GM19395 (cell line): ENCODE data around the gene GPC3.
A peak's percentile ranks its signal among the peaks of the same experiment; 100 is the strongest.
"Not testable (repeated sequence)": the region's sequence is repeated elsewhere in the genome, so short reads cannot be mapped to it uniquely, and the experiment has no call there.

Source experiments
- ATAC-seq: cut with Tn5 transposase; IDR thresholded peaks from one replicate; pipeline ENCODE4 v1.9.1; 2021; ENCODE audit warnings: mild to moderate bottlenecking, moderate library complexity; ENCODE audit not compliant: unreplicated experiment

Gene GPC3

DNA sequence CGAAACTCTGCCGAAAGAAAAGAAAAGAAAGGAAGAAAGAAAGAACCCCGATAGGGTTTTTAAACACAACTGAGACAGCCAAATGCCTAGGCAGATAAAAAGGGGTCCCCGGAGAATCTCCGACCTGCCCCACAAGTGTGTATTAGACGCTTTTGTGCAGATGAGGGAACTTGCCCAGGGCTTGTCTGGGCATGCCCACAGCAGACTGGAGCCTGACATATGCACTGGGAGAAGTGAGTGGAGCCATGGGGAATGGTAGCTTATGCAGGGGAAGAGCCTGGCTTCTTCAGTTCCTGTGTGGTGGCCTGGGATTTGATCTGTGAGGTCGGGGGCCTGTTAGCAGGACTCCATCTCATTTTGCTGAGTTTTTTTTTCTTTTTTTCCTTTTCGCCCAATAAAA lies 199.0 kb downstream of the GPC3 start:
- no peak for ATAC-seq

DNA sequence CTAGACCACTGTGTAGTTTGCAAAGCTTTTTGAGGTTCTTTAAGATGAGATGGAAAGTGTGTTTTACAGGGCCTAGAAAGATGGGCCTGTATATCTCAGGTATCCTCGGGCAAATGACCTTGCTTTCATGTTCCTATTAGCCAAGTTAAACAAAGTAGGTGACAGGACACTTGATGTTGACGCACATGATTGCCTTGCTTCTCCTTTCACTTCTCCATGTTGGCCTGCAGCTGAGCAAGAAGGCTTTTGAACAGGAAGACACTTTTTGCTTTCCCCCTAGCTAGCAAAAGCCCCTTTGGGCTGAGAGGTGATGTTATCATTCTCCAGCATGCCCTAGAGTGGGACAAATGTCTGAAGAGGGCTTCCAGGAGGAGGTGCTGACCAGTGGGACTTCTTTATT lies 202.1 kb downstream of the GPC3 start:
- peak; percentile 77 for ATAC-seq

DNA sequence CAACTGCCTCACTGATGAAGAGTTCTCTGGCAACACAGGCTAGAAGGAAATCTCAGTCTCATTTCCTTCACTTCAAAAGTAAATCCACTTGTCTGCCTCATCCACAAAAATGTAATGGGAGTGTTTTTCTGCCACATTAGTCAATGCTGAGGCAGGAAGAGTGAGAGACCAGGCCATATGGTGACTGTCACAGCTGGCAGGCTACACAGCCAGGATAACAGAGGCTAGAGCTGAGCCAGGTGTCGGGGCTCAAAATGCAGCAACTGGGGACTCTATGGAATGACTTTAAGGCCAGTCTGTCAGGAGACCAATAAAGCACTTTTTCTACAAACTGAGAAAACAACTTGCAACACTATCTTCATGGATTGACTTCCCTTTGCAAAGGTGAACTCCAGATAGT lies 204.2 kb downstream of the GPC3 start:
- ATAC-seq = no peak

DNA sequence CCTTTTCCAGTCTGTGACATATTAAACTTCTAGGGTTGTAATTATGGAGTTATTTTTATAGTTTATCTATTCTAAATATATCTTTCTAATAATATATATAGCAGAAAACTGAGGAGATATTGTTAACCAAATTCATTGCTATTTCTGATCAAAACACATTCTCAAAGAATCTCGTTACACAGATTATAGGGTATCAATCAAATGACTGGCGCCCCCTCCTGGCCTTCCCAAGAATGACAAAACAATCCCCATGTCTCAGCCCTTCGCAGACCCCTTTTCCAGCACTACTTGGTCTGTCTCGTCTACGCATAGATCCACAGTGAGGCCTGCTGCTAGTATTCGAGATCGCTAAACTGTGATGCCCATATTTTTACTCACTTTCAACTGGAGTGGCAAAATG lies 209.3 kb downstream of the GPC3 start:
- ATAC-seq = no peak

- ATAC-seq = no peak
Measured at GRCh38 chrX:133774807-133775206, 210.6 kb downstream of the GPC3 start.

DNA sequence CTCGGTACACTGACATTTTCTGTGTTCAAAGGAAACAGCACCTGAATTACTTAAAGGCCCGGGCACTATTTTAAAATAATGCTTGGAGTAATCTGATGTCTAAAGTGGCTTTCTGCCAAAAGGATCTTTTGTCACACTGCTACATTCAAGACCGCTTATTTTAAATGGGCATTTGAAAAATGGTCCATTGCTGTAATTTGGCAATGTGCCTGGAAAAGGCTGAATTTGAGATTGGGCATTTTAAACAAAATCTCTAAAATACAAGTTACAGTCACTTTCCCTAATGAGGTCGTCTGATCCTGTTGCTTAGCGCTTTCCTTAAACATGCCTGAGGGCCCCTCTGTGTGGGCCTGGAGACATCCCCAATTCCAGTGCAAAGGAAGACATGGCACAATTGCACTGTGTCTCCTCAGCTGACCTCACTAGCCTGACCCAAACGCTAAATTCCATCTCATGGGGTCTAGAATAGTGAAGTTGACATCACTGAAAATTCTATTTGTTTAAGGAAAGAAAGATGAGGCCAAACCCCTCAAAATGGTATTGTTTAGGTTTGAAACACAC lies 214.2 kb downstream of the GPC3 start:
- no peak for ATAC-seq

DNA sequence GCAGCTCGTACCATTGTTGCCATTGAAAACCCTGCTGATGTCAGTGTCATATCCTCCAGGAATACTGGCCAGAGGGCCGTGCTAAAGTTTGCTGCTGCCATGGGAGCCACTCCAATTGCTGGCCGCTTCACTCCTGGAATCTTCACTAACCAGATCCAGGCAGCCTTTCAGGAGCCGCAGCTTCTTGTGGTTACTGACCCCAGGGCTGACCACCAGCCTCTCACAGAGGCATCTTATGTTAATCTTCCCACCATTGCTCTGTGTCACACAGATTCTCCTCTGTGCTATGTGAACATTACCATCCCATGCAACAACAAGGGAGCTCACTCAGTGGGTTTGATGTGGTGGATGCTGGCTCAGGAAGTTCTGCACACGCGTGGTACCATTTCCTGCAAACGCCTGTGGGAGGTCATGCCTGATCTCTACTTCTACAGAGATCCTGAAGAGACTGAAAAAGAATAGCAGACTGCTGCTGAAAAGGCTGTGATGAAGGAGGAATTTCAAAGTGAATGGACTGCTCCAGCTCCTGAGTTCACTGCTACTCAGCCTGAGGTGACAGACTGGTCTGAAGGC lies 222.3 kb downstream of the GPC3 start:
- not testable (repeated sequence) for ATAC-seq

GRCh38 chrX:133754657-133755056 lies 230.7 kb downstream of the GPC3 start:
- ATAC-seq = no peak

DNA sequence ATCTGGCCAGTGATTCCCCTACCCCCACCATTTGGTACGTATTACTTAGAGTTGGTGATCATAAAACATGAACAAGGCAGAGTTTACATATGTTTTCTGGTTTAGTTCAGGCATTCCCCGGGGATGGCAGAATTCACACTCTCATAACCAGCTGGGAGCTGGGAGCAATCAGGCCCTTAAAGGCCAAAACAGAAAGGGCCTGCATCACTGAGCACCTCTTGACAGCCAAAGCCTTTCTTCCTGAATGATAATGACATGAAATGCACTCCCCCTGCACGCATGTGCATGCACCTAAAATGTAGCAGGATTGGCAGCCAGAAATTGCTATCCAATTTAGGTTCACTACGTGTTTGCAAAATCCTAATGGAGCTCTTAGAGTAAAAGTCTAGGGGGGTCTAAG lies 235.4 kb downstream of the GPC3 start:
- ATAC-seq = no peak

- ATAC-seq = no peak
Measured at GRCh38 chrX:133749370-133749769, 236.0 kb downstream of the GPC3 start.

- no peak for ATAC-seq
Measured at GRCh38 chrX:133747196-133747595, 238.2 kb downstream of the GPC3 start.

DNA sequence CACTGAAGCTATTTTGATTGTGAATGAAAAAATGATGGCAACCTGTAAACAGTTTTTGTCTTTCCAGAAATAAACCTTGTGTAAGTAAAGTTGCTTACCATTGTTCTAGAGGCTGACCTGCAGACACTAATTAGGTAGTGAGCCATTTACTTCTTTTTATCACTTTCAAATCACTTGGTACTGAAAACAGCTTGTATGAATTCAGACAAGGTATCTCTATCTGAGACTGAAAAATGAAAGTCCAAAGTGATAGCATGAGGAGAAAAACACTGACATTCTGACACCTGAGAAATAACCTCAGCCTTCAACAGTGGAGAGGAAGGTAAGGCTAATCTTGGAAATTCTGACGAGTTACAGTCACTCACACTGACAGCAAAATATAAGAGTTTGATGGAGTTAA lies 238.8 kb downstream of the GPC3 start:
- ATAC-seq = no peak

DNA sequence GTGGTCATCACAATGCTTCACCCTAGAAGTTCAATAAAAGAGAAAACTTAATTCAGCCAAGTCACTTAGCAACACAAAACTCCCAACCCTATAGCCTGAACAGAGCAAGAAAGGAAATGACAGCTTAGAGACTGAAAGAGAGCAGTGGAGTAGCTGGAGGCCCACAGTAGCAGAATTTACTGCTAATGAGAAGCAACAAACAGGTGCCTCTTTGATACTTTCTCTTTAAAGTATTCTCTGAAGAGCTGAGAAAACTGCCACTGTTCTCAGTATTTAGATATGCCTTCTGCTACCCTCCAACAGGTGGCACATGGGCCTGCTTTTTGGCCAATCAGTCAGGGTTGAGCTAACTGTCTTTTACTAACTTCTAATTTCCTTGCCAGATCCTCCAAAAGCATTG lies 240.0 kb downstream of the GPC3 start:
- peak; percentile 73 for ATAC-seq

GRCh38 chrX:133742602-133743305 lies 242.6 kb downstream of the GPC3 start:
- no peak for ATAC-seq

DNA sequence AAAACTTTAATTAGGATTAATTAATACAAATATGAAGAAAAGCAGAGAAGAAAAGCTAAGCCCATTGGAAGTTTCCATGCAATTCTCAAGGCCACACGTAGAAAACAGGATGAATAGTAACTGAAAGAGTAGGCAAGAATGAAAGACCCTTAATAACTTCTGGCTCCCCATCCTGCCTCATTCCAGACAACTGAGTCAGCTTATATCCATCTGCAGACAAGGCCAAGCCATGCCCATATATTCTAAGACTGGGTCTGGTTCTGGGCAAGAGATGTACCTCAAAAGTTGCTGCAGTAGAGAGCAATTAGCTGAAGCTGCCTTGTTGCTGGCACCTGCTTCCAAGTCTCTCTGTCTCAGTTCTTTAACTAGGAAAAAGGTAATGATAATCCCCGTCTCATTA lies 244.1 kb downstream of the GPC3 start:
- ATAC-seq = no peak

GRCh38 chrX:133726642-133727041 lies 258.8 kb downstream of the GPC3 start:
- ATAC-seq = no peak

GRCh38 chrX:133726211-133726630 lies 259.2 kb downstream of the GPC3 start:
- no peak for ATAC-seq

- no peak for ATAC-seq
Measured at GRCh38 chrX:133723930-133724329, 261.5 kb downstream of the GPC3 start.

DNA sequence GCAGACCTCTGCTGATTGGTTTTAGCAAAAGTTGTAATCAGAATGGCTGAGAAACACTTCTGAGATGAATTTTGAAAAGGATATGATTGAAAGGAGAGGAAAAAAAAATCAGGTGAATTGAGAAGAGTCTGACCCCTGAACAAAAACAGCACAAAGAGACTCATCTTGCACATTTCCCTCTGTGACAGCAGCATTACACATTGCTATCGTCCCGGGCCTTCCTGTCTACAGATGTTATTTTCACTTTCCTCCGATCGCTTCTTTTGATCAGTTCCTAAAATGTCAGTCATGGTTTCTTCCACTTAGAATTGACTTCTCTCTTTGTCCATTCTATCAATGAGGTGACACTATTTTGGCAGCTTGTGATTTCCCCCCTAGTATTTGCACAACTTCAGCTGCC lies 262.6 kb downstream of the GPC3 start:
- no peak for ATAC-seq

DNA sequence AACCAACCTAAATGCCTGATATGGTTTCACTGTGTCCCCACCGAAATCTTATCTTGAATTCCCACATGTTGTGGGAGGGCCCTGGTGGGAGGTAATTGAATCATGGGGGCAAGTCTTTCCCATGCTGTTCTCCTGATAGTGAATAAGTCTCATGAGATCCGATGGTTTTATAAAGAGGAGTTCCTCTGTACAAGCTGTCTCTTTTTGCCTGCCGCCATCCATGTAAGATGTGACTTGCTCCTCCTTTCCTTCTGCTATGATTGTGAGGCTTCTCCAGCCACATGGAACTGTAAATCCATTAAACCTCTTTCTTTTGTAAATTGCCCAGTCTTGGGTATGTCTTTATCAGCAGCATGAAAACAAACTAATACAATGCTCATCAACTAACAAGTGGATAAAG lies 265.1 kb downstream of the GPC3 start:
- not testable (repeated sequence) for ATAC-seq

DNA sequence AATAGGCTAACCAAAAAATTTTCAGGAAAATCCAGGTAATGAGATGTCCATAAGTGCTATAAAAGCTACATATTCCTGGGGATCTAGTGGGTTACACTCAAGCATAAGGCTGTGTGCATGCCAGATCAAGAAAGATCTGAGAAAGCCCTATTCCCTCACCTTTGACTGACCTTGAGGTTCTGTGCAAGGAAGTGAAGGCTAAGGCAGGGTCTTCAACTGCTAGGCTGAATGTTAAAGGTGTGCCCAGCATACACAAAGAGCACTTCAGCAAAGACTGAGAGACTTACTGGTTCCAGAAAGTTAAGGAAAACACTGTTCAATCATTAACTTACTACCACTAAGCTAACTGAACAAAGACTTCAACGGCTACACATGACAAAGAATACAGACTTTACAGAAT lies 269.7 kb downstream of the GPC3 start:
- no peak for ATAC-seq

DNA sequence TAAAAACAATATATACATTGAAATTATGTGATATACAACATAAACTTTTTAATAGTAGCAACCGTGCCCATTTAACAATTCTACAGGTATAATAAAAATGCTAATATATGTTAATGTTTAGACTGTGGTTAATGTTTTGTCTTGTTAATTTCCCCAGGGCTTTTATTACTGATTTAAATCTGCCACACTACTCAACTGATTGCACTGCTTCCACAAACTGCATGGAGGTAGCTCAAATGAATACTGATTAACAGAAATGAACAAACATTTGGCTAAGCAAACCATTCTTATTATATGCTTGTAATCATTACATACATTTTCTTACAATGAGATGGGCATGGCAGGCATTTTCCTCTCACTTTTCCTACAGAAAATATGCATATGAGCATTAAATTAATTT lies 275.9 kb downstream of the GPC3 start:
- ATAC-seq = no peak

DNA sequence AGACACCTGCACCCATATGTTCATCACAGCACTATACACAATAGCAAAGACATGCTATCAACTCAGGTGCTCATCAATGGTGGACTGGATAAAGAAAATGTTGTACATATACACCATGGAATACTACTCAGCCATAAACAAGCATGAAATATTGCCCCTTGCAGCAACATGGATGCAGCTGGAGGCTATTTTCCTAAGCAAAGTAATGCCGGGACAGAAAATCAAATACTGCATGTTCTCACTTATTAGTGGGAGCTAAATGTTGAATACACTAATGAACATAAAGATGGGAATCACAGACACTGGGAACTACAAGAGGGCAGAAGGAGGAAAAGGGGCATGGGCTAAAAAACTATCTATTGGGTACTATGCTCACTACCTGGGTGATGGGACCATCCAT lies 278.5 kb downstream of the GPC3 start:
- no peak for ATAC-seq
